NCI-H2227 treated with DMSO at 0.1 percent for 48 hours (cell line): ENCODE data around the gene UBXN7.
"Not testable (repeated sequence)": the region's sequence is repeated elsewhere in the genome, so short reads cannot be mapped to it uniquely, and the experiment has no call there.

Experiments used
- DNase-seq: peaks from one replicate; lab custom pipeline; 2025; lab: John Stamatoyannopoulos, UW

UBXN7 gene

GRCh38 chr3:196414469-196414868, 17.8 kb downstream of the UBXN7 start:
- DNase-seq: no peak

- DNase-seq: no peak
Measured at GRCh38 chr3:196412704-196413103, 19.5 kb downstream of the UBXN7 start.

- DNase-seq: no peak
Measured at GRCh38 chr3:196409409-196409808, 22.8 kb downstream of the UBXN7 start.

GRCh38 chr3:196408565-196409300, 23.5 kb downstream of the UBXN7 start:
- DNase-seq: no peak

GRCh38 chr3:196406811-196407470, 25.3 kb downstream of the UBXN7 start:
- DNase-seq: no peak

- DNase-seq: no peak
Measured at GRCh38 chr3:196400331-196400730, 31.9 kb downstream of the UBXN7 start.

GRCh38 chr3:196399485-196399945, 32.7 kb downstream of the UBXN7 start:
- DNase-seq: no peak

- no peak for DNase-seq
Measured at GRCh38 chr3:196398782-196399181, 33.4 kb downstream of the UBXN7 start.

GRCh38 chr3:196397941-196398340, 34.3 kb downstream of the UBXN7 start:
- DNase-seq: no peak

GRCh38 chr3:196390116-196390515, 42.1 kb downstream of the UBXN7 start:
- DNase-seq: no peak

- no peak for DNase-seq
Measured at GRCh38 chr3:196388956-196389355, 43.3 kb downstream of the UBXN7 start.

GRCh38 chr3:196387941-196388340, 44.3 kb downstream of the UBXN7 start:
- DNase-seq: not testable (repeated sequence)

GRCh38 chr3:196386797-196387196, 45.4 kb downstream of the UBXN7 start:
- not testable (repeated sequence) for DNase-seq

GRCh38 chr3:196386034-196386433, 46.2 kb downstream of the UBXN7 start:
- DNase-seq: not testable (repeated sequence)

GRCh38 chr3:196385446-196385845, 46.8 kb downstream of the UBXN7 start:
- not testable (repeated sequence) for DNase-seq

GRCh38 chr3:196378146-196378841, 53.9 kb downstream of the UBXN7 start:
- no peak for DNase-seq

GRCh38 chr3:196377321-196377720, 54.9 kb downstream of the UBXN7 start:
- no peak for DNase-seq

GRCh38 chr3:196365736-196366135, 66.5 kb downstream of the UBXN7 start:
- no peak for DNase-seq

- no peak for DNase-seq
Measured at GRCh38 chr3:196360586-196360985, 71.6 kb downstream of the UBXN7 start.

GRCh38 chr3:196358540-196358939, 73.7 kb downstream of the UBXN7 start:
- DNase-seq: not testable (repeated sequence)

GRCh38 chr3:196357905-196358304, 74.3 kb downstream of the UBXN7 start:
- DNase-seq: no peak

GRCh38 chr3:196356556-196356955, 75.7 kb downstream of the UBXN7 start:
- DNase-seq: no peak

GRCh38 chr3:196355668-196356067, 76.6 kb downstream of the UBXN7 start:
- no peak for DNase-seq
